SKM-1 treated with dmso at 0.1 percent for 144 hours (cell line): Measurements from ENCODE around the gene HDAC2.
A peak's percentile ranks its signal among the peaks of the same experiment; 100 is the strongest.
"Not testable (repeated sequence)": the region's sequence is repeated elsewhere in the genome, so short reads cannot be mapped to it uniquely, and the experiment has no call there.

Experiments used
- DNase-seq: peaks from one replicate; lab custom pipeline; 2025; ENCODE audit not compliant: unreplicated experiment; lab: John Stamatoyannopoulos, UW

Gene HDAC2

DNA sequence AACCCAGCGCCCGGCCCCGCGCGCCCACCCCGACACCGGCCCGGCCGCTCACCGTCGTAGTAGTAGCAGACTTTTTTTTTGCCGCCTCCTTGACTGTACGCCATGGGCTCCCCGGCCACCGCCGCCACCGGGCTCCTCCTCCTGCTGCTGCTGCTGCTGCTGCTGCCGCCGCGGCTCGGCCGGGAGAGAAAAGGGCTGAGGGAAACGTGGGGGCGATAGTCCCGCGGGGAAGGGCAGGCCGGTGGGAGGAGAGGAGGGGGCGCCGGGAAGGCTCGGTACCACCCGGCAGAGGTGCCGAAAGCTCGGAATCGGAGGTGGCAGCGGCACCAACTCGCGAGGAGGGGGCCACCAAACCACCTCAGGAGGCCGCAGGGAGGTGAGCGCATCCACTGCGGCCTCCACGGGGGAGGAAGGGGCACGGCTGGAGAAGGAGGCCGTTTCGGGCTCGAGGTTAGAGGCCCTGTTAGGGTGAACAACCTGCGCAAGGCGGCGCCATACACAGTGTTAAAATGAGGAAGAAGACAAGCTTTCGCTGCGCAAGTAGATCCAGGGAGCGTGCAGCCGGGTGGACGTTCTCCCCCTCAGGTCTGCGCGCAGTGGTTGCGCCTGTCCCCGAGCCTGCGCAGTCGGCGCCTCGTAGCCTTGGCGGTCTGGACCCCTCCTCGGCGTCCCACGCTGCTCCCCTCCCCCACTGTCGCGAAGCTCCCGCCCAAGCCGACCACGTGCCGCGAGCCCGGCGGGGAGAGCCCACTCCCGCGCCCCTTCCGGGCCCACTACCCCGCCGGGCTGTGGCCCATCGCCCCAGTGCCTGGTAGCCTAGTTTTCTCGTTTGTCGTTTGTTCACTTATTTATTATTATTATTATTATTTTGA is at the start of gene HDAC2:
HDAC2 (minus strand) TSS at position 344 of the 872 bp plus-strand sequence; CDS start at position 104, 240 bp downstream.
- DNase-seq, result peak; percentile 96

DNA sequence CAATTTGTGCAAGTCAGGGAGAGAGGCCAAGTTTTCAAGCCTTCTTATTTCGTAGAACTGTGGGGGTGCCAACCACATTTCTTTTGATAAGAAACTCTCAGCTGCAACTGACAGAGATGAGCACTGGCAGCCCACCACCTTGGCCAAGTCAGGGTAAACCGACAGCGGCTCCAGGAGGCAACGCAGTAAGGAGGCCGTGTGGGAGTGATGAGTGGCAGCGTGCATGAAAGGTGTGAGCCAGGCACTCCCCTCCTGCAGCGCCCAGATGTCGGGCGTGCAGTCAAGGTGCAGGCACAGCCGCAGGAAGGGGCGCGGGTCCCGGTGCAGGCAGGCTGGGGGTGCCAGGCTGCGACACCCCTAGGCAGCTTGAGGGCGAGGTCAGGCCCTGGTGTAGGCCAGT is 49.2 kb upstream of the HDAC2 start:
- no peak for DNase-seq

DNA sequence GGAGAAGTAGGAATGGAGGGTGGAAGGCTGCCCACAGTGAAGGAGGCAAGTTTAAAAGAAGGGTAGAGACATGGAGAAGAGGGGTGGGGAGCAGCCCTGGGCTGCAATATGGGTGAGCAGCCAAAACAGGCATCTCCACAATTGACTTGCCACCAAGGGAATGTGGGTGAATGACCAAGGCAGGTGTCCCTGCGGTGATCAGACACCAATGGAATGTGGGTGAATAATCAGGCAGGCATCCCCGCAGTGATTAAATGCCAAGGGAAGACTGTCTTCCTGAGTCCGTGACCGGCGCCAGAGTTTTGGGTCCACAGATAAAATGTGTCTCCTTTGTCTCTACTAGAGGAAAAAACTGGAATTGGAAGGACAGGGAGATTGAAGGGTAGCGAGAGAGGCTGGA is 46.2 kb upstream of the HDAC2 start:
- DNase-seq, result not testable (repeated sequence)

DNA sequence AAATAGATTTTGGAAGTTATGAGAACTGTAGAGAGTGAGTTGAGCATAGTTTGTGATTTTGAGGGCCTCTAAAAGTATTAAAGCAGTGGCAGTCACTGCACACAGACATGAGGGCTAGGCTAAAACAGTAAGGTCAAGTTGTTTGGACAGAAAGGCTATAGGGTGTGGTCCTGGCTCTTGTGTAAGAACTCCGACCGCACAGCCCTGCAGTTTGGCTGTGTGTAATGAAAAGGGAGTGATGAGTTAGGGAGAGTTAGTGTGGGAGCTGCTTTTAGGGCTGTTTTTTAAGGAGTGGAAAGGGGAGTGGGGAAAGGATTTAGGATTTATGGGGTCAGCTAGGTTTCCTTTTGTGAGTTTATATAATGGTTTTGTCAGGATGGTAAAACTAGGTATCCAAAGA is 43.2 kb upstream of the HDAC2 start:
- DNase-seq, result not testable (repeated sequence)

DNA sequence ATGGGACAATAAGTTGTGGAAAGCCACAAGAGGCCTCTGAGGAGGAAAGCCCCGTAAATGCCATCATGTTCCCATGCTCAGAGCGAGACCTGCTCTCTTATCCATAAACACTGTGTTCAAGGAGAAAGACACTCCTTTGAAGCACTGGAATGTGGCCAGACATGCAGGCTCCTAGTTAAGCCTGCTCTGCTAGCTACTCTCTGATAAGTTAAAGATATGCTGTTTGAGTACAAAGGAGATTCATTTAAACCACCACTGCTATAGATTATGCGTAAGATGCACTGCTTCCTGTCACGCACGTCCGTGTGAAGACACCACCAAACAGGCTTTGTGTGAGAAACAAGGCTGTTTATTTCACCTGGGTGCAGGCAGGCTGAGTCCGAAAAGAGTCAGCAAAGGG is 40.5 kb upstream of the HDAC2 start:
- not testable (repeated sequence) for DNase-seq

DNA sequence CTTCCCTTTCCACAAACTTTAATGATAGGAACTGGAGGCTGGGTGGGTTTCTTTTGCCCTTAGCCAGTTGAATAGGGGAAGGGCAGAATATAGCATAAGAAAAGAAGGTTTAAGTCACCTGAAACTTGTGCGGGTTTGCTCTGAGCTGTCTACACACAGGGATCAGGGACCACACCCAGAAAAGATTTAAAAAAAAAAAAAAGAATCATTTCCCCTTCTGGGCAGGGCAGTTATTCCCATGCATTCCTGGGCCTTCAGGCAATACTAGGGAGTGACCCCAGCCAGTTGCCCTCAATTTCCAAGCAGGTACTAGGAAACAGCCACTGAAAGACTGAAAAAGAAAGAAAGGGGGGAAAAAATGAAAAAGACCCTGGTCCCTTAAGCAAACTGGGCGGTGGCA is 39.6 kb upstream of the HDAC2 start:
- no peak for DNase-seq

DNA sequence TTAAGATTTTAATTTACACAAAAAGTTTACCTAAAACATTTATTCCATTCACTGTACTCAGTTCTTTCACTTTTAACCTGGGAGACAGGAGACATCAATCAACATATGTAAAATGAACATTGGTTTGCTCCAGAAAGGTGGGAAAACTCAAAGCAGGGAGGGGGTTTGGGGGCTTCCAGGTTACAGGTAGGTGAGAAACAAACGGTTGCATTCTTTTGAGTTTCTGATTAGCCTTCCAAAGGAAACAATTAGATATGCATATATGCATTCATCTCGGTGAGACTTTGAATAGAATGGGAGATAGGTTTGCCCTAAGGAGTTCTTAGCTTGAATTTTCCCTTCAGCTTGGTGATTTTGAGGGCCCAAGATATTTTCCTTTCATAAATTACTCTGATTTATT is 38.2 kb upstream of the HDAC2 start:
- DNase-seq, result no peak

DNA sequence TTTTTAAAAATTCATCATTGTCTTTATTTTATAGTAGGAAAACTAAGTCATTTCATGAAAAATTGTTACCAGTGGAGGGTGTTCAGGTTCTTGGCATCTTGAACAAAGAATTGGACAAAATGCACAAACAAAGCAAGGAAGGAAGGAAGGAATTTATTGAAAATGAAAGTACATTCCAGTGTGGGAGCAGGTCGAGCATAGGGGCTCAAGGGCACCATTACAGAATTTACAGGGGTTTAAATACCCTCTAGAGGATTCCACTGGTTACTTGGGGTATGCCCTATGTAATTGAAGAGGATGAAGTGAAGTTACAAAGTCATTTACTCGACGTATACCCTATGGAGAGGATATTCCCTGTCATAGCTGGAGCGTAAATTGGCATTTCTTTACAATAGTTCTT is 37.4 kb upstream of the HDAC2 start:
- no peak for DNase-seq

DNA sequence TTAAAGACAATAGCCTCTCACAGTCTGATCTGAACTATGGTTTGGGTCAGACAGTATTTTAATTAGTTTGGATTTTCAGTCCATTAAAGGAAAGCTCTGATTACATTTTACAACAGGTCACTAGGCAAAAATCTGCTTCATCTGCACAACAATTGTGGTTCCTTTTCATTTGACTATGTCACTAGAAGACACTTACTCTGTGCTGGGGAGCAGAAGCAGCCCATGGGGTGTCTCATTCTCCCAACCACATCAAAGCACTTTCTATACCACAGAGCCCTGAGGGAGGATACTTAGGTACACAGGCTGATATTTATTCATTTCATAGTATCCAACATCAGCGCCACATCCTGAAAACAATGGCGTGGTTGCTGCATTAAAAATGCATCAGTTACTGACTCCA is 36.6 kb upstream of the HDAC2 start:
- no peak for DNase-seq

DNA sequence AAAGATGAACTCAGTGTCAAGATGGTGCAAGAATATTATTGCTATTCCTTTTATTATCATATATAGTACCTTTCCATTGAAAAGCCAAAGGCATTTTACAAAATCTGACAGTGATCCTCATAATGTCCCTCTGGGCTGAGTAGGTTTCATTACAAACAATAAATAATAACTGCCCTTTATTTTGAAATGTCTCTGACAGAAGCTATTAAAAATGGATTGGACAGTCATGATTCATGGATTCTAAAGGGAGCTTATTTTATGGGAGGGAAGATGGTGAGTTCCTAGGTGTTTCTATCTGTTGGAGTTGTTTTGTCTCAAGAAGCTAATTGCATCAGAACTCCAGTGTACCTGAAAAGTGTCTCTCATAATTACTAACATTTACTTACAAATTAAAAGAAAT is 30.4 kb upstream of the HDAC2 start:
- DNase-seq, result no peak

DNA sequence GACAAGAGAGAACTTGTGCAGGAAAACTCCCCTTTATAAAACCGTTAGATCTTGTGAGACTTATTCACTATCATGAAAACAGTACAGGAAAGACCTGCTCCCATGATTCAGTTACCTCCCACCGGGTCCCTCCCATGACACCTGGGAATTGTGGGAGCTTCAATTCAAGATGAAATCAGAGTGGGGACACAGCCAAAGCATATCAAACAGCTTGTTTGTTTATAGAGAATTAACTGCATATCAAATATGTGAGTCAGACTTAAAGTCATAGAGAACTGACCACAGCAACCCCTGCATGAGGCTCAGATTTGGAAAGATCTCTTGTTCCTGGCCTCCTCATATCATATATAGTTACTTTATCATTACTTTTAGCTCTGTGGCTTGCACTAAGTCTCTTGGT is 29.1 kb upstream of the HDAC2 start:
- DNase-seq, result no peak

DNA sequence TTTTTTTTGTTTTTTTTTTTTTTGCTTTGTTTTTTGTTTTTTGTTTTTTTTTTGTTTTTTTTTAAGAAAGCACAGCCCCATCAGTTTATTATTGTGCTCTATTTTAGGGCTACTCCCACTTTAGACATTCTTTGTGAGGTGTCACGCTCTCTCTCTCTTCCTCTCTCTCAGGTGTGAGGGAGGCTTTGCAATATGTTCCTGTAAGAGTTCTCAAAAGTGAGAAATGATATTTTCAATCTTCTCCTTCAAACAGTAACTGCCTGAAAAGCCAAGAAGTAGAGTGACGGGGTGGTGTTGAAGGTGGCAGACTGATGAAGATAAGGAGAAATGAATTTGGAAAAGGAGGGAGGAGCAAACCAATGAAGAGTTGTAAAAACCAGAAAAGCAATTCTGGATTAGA is 28.3 kb upstream of the HDAC2 start:
- no peak for DNase-seq

DNA sequence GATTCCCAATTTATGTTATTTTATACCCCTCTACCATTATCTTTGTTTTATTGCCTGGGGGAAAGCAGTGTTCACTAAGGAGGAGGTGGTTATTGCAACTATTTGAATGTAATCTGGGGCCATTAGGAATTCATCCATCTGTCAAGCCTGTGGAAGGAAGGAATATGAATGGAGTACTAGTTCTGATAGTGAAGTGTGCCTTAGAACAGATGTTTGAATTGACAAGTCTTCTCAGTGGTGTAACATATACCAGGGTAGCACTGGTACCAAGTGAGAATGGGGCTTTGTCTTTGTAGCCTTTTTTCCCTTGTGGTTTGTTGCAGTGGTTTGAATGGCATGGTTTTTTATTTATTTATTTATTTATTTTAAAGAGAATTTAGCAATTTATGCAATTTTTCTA is 27.9 kb upstream of the HDAC2 start:
- no peak for DNase-seq

DNA sequence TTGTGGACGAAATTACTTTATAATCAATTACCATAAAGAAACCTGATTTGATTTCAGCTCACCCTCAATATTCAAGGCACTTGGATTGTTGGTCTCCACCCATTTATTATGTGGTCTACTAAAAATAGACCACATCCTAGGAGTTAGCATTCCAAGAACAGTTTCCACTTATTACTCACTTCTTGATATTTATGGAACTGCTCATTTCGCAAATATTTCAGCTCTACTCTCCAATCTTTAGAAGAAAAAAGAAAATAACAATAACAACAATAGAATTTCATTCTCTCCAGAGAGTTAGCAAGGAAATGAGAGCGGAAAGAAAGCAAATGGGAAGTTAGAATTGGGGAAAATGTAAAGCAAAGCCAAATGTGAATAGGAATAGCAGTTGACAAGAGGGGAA is 26.2 kb upstream of the HDAC2 start:
- no peak for DNase-seq

DNA sequence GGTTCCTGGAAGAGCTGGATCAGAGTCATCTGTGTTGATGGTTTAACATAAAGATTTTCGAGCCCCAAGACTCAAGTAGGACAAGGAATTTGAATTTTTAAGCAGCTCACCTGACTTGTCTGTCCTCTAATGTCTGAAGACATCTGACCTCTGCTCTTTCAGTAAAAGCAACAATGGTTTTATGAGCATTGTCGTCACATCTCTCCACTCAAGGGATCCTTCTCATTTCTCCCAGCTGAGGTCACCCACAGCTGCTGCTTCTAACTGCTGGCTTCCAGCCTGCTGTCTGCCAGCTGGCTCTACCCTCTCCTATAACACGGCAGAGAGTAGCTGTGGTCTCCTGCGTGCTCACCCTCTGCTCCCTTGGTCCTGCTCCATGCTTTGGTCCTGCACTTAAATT is 24.7 kb upstream of the HDAC2 start:
- DNase-seq, result no peak

DNA sequence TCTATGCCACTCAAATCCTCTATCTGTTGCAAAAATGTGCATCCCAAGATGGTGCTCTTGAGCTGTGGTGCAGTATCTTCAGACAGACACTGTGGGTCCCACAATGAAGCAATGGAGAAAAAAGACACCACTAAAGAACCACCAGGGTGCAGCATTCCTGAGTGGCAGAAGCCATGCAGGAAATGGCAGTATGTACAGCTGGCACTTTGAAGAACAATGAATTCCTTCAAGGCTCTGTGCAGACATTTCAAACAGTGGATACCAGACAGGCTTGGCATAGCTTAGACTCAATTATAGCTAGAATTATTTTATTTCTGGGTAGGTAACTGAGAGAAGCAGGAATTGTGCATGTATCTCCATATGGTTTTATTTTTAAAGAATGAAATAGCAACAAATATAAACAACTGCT is 24.0 kb upstream of the HDAC2 start:
- peak; percentile 71 for DNase-seq

DNA sequence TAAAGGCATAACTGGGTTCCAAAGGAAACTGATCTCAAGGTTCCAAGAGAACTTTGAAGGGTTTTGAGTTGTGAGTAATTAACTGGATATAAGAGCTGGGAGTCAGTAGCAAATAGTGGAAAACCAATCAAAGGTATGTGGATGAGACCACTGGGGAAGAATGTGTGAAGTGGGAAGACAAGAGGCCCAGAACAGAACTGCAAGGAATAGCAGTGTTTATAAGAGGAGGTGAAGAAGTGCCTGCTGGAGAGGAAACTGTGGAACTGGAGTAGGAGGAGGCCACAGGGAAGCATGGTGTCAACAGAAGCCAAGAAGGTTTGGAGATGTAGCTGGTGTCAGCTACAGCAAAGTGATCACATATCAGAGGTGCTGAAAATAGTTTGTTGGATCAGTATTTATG is 18.7 kb upstream of the HDAC2 start:
- no peak for DNase-seq

DNA sequence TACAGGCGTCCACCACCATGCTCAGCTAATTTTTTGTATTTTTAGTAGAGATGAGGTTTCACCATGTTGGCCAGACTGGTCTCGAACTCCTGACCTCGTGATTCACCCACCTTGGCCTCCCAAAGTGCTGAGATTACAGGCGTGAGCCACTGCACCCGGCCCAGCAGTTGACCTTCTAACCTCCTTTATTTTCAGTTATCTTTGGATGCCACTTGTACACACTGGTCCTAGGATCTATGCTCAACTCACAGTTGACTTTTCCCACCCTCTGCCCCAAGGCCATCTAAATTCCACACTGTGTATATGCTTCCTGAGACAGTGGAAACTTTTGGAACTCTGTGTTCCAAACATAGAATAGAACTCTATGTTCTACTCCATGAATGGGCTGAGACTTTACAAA is 11.7 kb upstream of the HDAC2 start:
- not testable (repeated sequence) for DNase-seq

DNA sequence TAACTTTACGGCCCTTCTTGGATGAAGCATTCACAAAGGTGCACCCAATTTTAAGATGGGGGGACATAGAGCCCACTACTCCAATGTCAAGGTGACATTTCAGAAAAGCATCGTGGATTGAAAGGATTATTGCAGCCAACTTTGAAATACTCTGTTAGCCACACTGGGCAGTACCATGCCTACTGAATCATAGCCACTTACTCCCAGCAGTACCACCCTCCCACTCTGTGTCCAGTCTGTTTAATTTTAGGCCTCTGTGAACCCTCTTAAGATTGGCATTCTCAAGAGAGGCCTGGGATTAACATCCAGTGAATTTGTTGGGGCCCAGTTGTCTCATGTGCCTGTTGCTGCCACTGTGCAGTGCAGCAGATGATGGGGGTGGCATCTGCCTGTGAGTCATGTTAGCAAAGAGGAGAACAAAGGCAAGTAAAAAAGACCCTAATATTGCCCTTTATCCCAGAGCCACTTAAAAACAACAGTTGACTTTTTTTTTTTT is 11.2 kb upstream of the HDAC2 start:
- DNase-seq, result no peak

DNA sequence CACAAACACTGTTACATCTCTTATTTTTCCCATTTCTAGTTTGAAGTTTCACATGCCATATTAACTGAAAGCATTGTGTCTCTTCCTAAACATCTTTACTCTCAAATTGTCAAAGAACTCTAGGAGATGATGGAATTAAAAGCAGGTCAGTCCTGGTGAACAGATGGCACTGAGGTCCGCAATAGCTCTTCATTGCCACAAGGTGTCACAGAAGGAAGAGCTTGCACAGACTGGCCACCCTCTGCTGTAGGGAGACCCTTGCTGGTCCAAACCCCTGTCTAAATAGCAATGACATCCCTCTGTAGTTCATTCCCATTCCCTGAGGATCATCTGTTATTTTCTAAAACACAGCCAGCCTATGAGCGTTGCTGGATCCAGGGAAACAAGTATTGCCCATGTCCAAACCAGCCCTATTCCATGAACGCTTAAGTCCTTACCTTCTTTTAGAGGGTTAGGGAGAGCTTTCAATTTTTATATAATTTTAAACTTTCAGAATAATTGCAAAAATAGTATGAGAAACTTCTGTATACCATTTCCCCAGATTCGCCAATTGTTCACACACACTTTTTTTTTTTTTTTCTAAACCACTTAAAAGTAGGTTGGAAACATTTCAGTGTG is 10.1 kb upstream of the HDAC2 start:
- DNase-seq, result peak; percentile 29

DNA sequence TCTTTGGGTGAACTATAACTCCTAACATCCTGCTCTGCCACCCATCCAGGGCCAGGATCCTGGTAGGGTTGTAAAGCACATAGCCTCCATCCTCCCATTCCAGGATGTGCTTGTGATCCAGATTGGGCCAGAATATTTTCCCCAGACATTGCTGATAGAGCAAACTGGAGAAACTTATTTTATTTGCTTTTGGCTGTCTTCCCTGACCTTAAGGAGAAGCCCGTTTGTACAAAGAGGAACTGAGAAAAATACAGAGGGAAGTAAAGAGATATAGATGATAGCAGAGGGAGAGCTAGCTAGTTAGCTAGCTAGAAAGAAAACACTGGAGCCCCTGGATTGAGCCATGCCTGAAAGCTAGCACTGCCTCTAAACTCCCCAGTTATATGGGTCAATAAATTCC is 9.0 kb upstream of the HDAC2 start:
- DNase-seq, result peak; percentile 80

DNA sequence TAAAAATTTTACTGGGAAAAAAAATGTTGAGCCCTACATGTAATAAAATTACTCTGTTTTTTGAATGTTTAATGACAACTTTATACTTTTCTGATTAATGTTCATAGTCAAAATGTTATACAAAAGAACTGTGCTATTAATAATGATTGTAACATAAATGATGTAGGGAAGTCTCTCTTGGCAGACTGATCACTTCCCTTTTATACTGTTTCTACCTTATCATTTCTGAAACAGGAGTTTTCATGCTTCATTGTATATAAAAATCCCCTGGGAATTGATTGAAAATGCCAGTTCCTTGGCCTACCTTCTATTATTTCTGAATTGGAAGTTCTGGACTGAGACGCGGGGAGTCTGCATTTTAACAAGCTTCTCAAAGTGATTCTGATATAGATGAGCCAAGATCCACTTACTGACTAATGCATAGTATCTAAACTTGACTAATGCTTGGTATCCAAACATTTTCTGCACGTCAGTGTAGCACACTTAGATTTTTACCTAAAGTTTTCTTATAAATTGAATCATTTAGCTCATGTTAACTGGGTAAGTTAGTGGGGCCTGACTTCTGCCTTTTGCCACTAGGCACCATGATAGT is 7.2 kb upstream of the HDAC2 start:
- no peak for DNase-seq
